HG03575 (cell line): ENCODE measurements around the gene IL10RB.
A peak's percentile ranks its signal among the peaks of the same experiment; 100 is the strongest.

Source experiments
- ATAC-seq: cut with Tn5 transposase; IDR thresholded peaks from one replicate; pipeline ENCODE4 v1.9.1; 2021; ENCODE audit not compliant: unreplicated experiment, insufficient number of reproducible peaks, low FRiP score; ENCODE audit errors: extremely low read depth

IL10RB gene

GRCh38 chr21:33261635-33262034 lies 4.5 kb upstream of the IL10RB start:
- ATAC-seq: no peak

GRCh38 chr21:33262921-33263320 lies 3.2 kb upstream of the IL10RB start:
- ATAC-seq: no peak

- no peak for ATAC-seq
These were observed 1.6 kb upstream of the IL10RB start for GRCh38 chr21:33264561-33264960.

GRCh38 chr21:33265664-33266049 lies 510 bp upstream of the IL10RB start:
- no peak for ATAC-seq

GRCh38 chr21:33266789-33267135 lies 595 bp downstream of the IL10RB start:
- ATAC-seq: no peak

GRCh38 chr21:33267250-33267649 lies 1.1 kb downstream of the IL10RB start:
- no peak for ATAC-seq

- peak; percentile 5 for ATAC-seq
These were observed 2.2 kb downstream of the IL10RB start for GRCh38 chr21:33268393-33268736.

GRCh38 chr21:33268737-33269441 lies 2.7 kb downstream of the IL10RB start:
- ATAC-seq: peak; percentile 56

GRCh38 chr21:33270986-33271385 lies 4.8 kb downstream of the IL10RB start:
- no peak for ATAC-seq

- ATAC-seq: no peak
These were observed 6.9 kb downstream of the IL10RB start for GRCh38 chr21:33273044-33273443.

- ATAC-seq: no peak
These were observed 12.6 kb downstream of the IL10RB start for GRCh38 chr21:33278721-33279120.

GRCh38 chr21:33279330-33279820 lies 13.2 kb downstream of the IL10RB start:
- no peak for ATAC-seq

- no peak for ATAC-seq
These were observed 15.0 kb downstream of the IL10RB start for GRCh38 chr21:33281096-33281652.

- no peak for ATAC-seq
These were observed 17.0 kb downstream of the IL10RB start for GRCh38 chr21:33283203-33283602.

- ATAC-seq: no peak
These were observed 19.9 kb downstream of the IL10RB start for GRCh38 chr21:33286076-33286475.

GRCh38 chr21:33286600-33287456 lies 20.7 kb downstream of the IL10RB start:
- ATAC-seq: no peak

- ATAC-seq: no peak
These were observed 23.1 kb downstream of the IL10RB start for GRCh38 chr21:33289199-33289819.

GRCh38 chr21:33290441-33290840 lies 24.3 kb downstream of the IL10RB start:
- no peak for ATAC-seq

GRCh38 chr21:33291686-33292085 lies 25.5 kb downstream of the IL10RB start:
- ATAC-seq: no peak

GRCh38 chr21:33292724-33293123 lies 26.6 kb downstream of the IL10RB start:
- ATAC-seq: no peak
